Psoas muscle (tissue), 8 donors: Measurements from ENCODE around the gene AOAH. TPM values are rescaled to one million over a fixed set of nuclear protein-coding genes. Genes with fewer than 3 reads are reported as not detected.

ENCODE experiments used
- ATAC-seq, 4 donors: fragments of 200-7000 bp; cut with Tn5 transposase; one replicate each; pipeline ENCODE4 v1.9.1; 2020; ENCODE audit warnings: moderate library complexity in 3 of 4, mild to moderate bottlenecking in 2 of 4
- DNase-seq, 2 donors: peaks; one replicate each; pipeline ENCODE4 v3.0.0-alpha.2; 2020
- H3K27ac ChIP-seq: fragments of 200-600 bp; one replicate; pipeline ENCODE4 v1.8.0; 2022
- H3K27me3 ChIP-seq, 3 donors: fragments of 200-600 bp in 1 of 3; one replicate each; pipeline versions ENCODE4 v1.6.1 to v1.8.0; 2013 to 2022; ENCODE audit warnings: low read length in 2 of 3, mild to moderate bottlenecking in 2 of 3, moderate library complexity in 1 of 3; ENCODE audit not compliant: insufficient read depth in 3 of 3
- H3K36me3 ChIP-seq, 2 donors: fragments of 200-600 bp in 1 of 2; one replicate each; pipeline versions ENCODE4 v1.6.1 to v1.8.0; 2013 to 2022; ENCODE audit warnings: low read depth in 1 of 2, mild to moderate bottlenecking in 1 of 2, moderate library complexity in 1 of 2; ENCODE audit not compliant: insufficient read depth in 1 of 2
- H3K4me1 ChIP-seq: fragments of 200-600 bp; one replicate; pipeline ENCODE4 v1.8.0; 2022
- H3K4me3 ChIP-seq: fragments of 200-600 bp; one replicate; pipeline ENCODE4 v1.8.0; 2022; ENCODE audit warnings: mild to moderate bottlenecking
- H3K9me3 ChIP-seq: fragments of 200-600 bp; one replicate; pipeline ENCODE4 v1.8.0; 2022
- CTCF ChIP-seq: fragments of 200-600 bp; IDR thresholded peaks from one replicate; pipeline ENCODE4 v1.8.0; 2022; ENCODE audit warnings: antibody characterized with exemption
- WGBS, 3 donors: extraction: QIAGEN DNeasy Blood & Tissue Kit; methylation state at CpG; one replicate each; pipeline versions ENCODE4 v1.1.6 to v1.1.7; 2013; 5-methylcytosine and 5-hydroxymethylcytosine counted together
- intact Hi-C, 2 donors: fragments of 100-400 bp; cut with DNase I; formaldehyde crosslinking; loops; one replicate each; pipeline versions ENCODE4 v1.11.0 to v1.14.2; 2022
- polyA plus RNA-seq, 3 donors: library from polyadenylated mRNA; stranded (reverse); fragments of 200-250 nt; gene quantifications; one replicate each; pipeline ENCODE4 v1.2.3, GENCODE V29; 2013
- total RNA-seq, 4 donors: library from RNA; stranded (reverse); fragmentation: NEBNext Ultra II Directional in 2 of 4; extraction: Animal tissue kit (Norgen Biotek cat#: 25700) in 2 of 4; gene quantifications; one replicate each; pipeline versions ENCODE4 v1.2.1 to v1.2.4, GENCODE V29; 2021 to 2023
- donor health status: healthy with polysubstance abuse.
- donor health status: DM: no; HTN: no; CAD: no; lungs with moderate emphysema.
- donor health status: Bipolar disorder and iron deficiency.
- donor health status: healthy.
- donor health status: DM: yes; HTN: yes; CAD: no.
- donor health status: DM: no; HTN: no; CAD: no.
- donor health status: DM: no; HTN: no; CAD: no.
- donor health status: DM: yes; HTN: yes; CAD: no.

The AOAH gene
- total and polyA plus RNA-seq, 7 donors, result 0.04 to 2.1 (median 0.83) TPM

GRCh38 chr7:36736090-36736898, 12.0 kb upstream of the AOAH start:
- no peak for ATAC-seq
- TF ChIP-seq CTCF, result no peak
- Histone ChIP-seq H3K9me3 (no peaks in the 10 kb centered on the region), H3K4me3 (no peak overlapping the region), H3K27me3 (no peaks in the 10 kb centered on the region), H3K27ac (no peak overlapping the region), H3K36me3 (no peaks in the 10 kb centered on the region), H3K4me1 (no peaks in the 10 kb centered on the region)
- intact Hi-C loops, result no loop called here
- DNase-seq, result no peak
- 81 to 90% (median 83%) methylated on average over 4 of the region's 4 CpGs for WGBS, 3 donors

- H3K36me3 ChIP-seq, result no peaks in the 10 kb centered on the region
- no peaks in the 10 kb centered on the region for H3K27me3 ChIP-seq
- no peaks in the 10 kb centered on the region for H3K4me1 ChIP-seq
- H3K4me3 ChIP-seq, result no peak overlapping the region
- WGBS, 3 donors, result 73 to 79% (median 77%) methylated on average over 2 of the region's 2 CpGs
- DNase-seq, result no peak
- intact Hi-C loops, result no loop called here
- no peak overlapping the region for H3K27ac ChIP-seq
- ATAC-seq, result no peak
- TF ChIP-seq CTCF, result no peak
- no peaks in the 10 kb centered on the region for H3K9me3 ChIP-seq
These were observed 10.9 kb upstream of the AOAH start for GRCh38 chr7:36735172-36735571.

GRCh38 chr7:36734731-36735130, 10.4 kb upstream of the AOAH start:
- intact Hi-C loops, result no loop called here
- 79 to 87% (median 84%) methylated on average over 3 of the region's 3 CpGs for WGBS, 3 donors
- H3K4me1 ChIP-seq, result no peaks in the 10 kb centered on the region
- no peak for TF ChIP-seq CTCF
- no peaks in the 10 kb centered on the region for H3K9me3 ChIP-seq
- H3K27ac ChIP-seq, result no peak overlapping the region
- no peaks in the 10 kb centered on the region for H3K27me3 ChIP-seq
- DNase-seq (no peak), ATAC-seq (no peak)
- H3K36me3 ChIP-seq, result no peaks in the 10 kb centered on the region
- H3K4me3 ChIP-seq, result no peak overlapping the region

- no peak overlapping the region for H3K27ac ChIP-seq
- ATAC-seq (no peak), DNase-seq (no peak)
- H3K36me3 ChIP-seq, result no peaks in the 10 kb centered on the region
- H3K9me3 ChIP-seq, result peaks cover 6% of the 10 kb centered on the region
- H3K4me3 ChIP-seq, result no peak overlapping the region
- TF ChIP-seq CTCF, result no peak
- 89 to 96% (median 93%) methylated on average over 3 of the region's 3 CpGs for WGBS, 3 donors
- no peaks in the 10 kb centered on the region for H3K4me1 ChIP-seq
- H3K27me3 ChIP-seq, result no peaks in the 10 kb centered on the region
- intact Hi-C loops, result no loop called here
These were observed 9.1 kb upstream of the AOAH start for GRCh38 chr7:36733411-36733810.

GRCh38 chr7:36732806-36733205, 8.5 kb upstream of the AOAH start:
- TF ChIP-seq CTCF, result no peak
- no peak overlapping the region for H3K27ac ChIP-seq
- no peaks in the 10 kb centered on the region for H3K4me1 ChIP-seq
- 82 to 94% (median 88%) methylated on average over 1 of the region's 1 CpG for WGBS, 3 donors
- no peak for ATAC-seq
- no peak for DNase-seq
- peaks cover 6% of the 10 kb centered on the region for H3K9me3 ChIP-seq
- H3K4me3 ChIP-seq, result no peak overlapping the region
- intact Hi-C loops, result no loop called here
- H3K27me3 ChIP-seq, result no peaks in the 10 kb centered on the region
- no peaks in the 10 kb centered on the region for H3K36me3 ChIP-seq
